GM21737 (cell line): Measurements from ENCODE around the gene ITIH3.

Experiments
- ATAC-seq: cut with Tn5 transposase; IDR thresholded peaks from one replicate; pipeline ENCODE4 v1.9.1; 2021; ENCODE audit warnings: mild to moderate bottlenecking, moderate library complexity; ENCODE audit not compliant: unreplicated experiment

Gene ITIH3

GRCh38 chr3:52820736-52821135 lies 26.1 kb downstream of the ITIH3 start:
- no peak for ATAC-seq

- ATAC-seq = no peak
Observed at GRCh38 chr3:52822363-52822762, 27.8 kb downstream of the ITIH3 start.

- no peak for ATAC-seq
Observed at GRCh38 chr3:52824037-52824436, 29.4 kb downstream of the ITIH3 start.

GRCh38 chr3:52827441-52827840 lies 32.8 kb downstream of the ITIH3 start:
- ATAC-seq = no peak

- ATAC-seq = no peak
Observed at GRCh38 chr3:52827866-52828376, 33.3 kb downstream of the ITIH3 start.

- no peak for ATAC-seq
Observed at GRCh38 chr3:52829482-52829881, 34.9 kb downstream of the ITIH3 start.

GRCh38 chr3:52829906-52830463 lies 35.4 kb downstream of the ITIH3 start:
- no peak for ATAC-seq

- ATAC-seq = no peak
Observed at GRCh38 chr3:52830535-52831258, 36.1 kb downstream of the ITIH3 start, which contains the start of gene ITIH4. Gene ITIH4 (minus strand): TSS chr3:52830672. CDS start chr3:52830642, 30 bp downstream.

GRCh38 chr3:52831500-52832301 lies 37.1 kb downstream of the ITIH3 start:
- ATAC-seq = no peak

GRCh38 chr3:52833202-52833601 lies 38.6 kb downstream of the ITIH3 start:
- no peak for ATAC-seq

- no peak for ATAC-seq
Observed at GRCh38 chr3:52834871-52835501, 40.4 kb downstream of the ITIH3 start, which contains the start of gene MUSTN1. Gene MUSTN1 (minus strand): TSS chr3:52835019. CDS start chr3:52834948, 71 bp downstream.

GRCh38 chr3:52835766-52836470 lies 41.3 kb downstream of the ITIH3 start:
- ATAC-seq = no peak

GRCh38 chr3:52836471-52836845 lies 41.9 kb downstream of the ITIH3 start:
- no peak for ATAC-seq

- no peak for ATAC-seq
Observed at GRCh38 chr3:52836986-52837385, 42.4 kb downstream of the ITIH3 start.

- ATAC-seq = no peak
Observed at GRCh38 chr3:52838561-52839267, 44.1 kb downstream of the ITIH3 start.

- no peak for ATAC-seq
Observed at GRCh38 chr3:52839268-52839575, 44.6 kb downstream of the ITIH3 start.

- ATAC-seq = no peak
Observed at GRCh38 chr3:52839892-52840545, 45.4 kb downstream of the ITIH3 start.

GRCh38 chr3:52841211-52841980 lies 46.8 kb downstream of the ITIH3 start:
- no peak for ATAC-seq

- ATAC-seq = no peak
Observed at GRCh38 chr3:52841981-52842340, 47.4 kb downstream of the ITIH3 start.
